ENCODE measurements around the gene PIP4P1. TPM values are rescaled to one million over a fixed set of nuclear protein-coding genes. Genes with fewer than 3 reads are reported as not detected.

The PIP4P1 gene
- total and polyA plus RNA-seq, 2 of the 8 experiments (the other 6 are each of a cell fraction or from before 2014, with no cell fraction given), result 29.5 to 60.0 TPM

DNA sequence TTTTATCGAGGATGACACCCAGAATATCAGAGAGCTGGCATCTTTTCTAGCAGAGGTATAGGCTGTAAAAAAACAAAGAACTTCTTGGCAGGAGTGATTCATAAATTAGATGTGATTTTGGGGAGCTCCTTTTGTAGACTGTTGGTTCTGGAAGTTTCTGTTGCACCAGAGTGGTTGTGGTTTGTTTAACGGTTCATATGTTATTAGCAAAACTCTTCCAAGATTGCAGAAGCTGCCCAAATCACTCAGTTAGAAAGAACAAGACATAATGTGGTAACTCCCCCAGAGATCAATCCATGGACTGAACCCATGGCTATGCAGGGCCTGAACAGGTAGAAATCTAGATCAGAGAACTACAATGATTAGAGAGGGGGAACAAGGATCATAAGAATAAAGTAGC lies 37.4 kb upstream of the PIP4P1 start:
- 0 out of 2 replicates have a peak overlapping the region, but pooled peaks have one; percentile 50 for H2BK12ac ChIP-seq (ENCODE audit: low read depth, low read length)
- no peaks in the 10 kb centered on the region for H3K79me2 ChIP-seq (ENCODE audit: control insufficient read depth in 1 of 2, insufficient read depth in 2 of 2, low read length in 2 of 2)
- no peak overlapping the region for H3K4me2 ChIP-seq (ENCODE audit: insufficient read depth in 1 of 2, low read depth in 2 of 2, low read length in 2 of 2)
- FAIRE-seq, result no peak
- 0 out of 2 replicates have a peak overlapping the region, but pooled peaks have one; percentile 46 for H2BK15ac ChIP-seq (ENCODE audit: low read length)
- no peaks in the 10 kb centered on the region for H3K36me3 ChIP-seq (ENCODE audit: control insufficient read depth in 2 of 4, insufficient read depth in 4 of 4, low read length in 3 of 4)
- H3K79me1 ChIP-seq (ENCODE audit: low read depth, low read length), result no peaks in the 10 kb centered on the region
- peaks cover 0 to 5% of the 10 kb centered on the region in 2 experiments; a peak in 2 of 4 replicates for H3K9me3 ChIP-seq (ENCODE audit: insufficient read depth in 2 of 2, low read depth in 1 of 2, low read length in 1 of 2)
- H4K5ac ChIP-seq (ENCODE audit: insufficient read length, low read depth, low read length), result no peak overlapping the region
- H3K23ac ChIP-seq (ENCODE audit: insufficient read length), result no peak overlapping the region
- no peak overlapping the region for H3K56ac ChIP-seq (replicated peaks; ENCODE audit: insufficient read length, low read depth, low read length)
- ChIA-PET POLR2A (ENCODE audit: partially characterized antibody) (interaction anchor here (0.8 to 2.9 kb wide), 4 partner anchors 11 to 43 kb away, joined by 3 to 13 read pairs (median 5); partner anchors contain the start of gene PNP), CTCF (ENCODE audit: partially characterized antibody) (interaction anchor here (0.8 to 2.4 kb wide), 2 partner anchors 12 to 108 kb away, joined by 3 to 14 read pairs; no protein-coding TSS in a partner anchor)
- peak overlapping the region in 1 of 4 experiments; percentile 6; a peak in 1 of 8 replicates for H3K4me3 ChIP-seq (ENCODE audit: extremely low read depth in 1 of 4, insufficient read depth in 2 of 4, low read depth in 3 of 4, low read length in 4 of 4)
- H3K23me2 ChIP-seq (ENCODE audit: low read depth, low read length), result no peaks in the 10 kb centered on the region; the same call in 1 of the 2 replicates
- H2BK5ac ChIP-seq (ENCODE audit: low read depth, low read length), result no peak overlapping the region
- H3K9ac ChIP-seq (replicated peaks in 1 of 4; ENCODE audit: extremely low read depth in 1 of 4, low read depth in 3 of 4, low read length in 3 of 4), result no peak overlapping the region
- WGBS, 2 experiments (ENCODE audit: extremely low coverage in 1 of 2, insufficient coverage in 1 of 2, insufficient read length in 1 of 2, insufficient replicate concordance in 2 of 2, low coverage in 1 of 2, low lambda C conversion rate in 2 of 2, missing lambda C conversion rate in 1 of 2), result 91% methylated on average over 2 of the region's 2 CpGs; no CpG with 5 or more reads in 1 of the 2 experiments
- H3K27ac ChIP-seq (ENCODE audit: low read depth, low read length), result no peak overlapping the region
- H3K27me3 ChIP-seq (replicated peaks in 1 of 4; ENCODE audit: control insufficient read depth in 3 of 4, extremely low read depth in 1 of 4, insufficient read depth in 3 of 4, low read length in 3 of 4), result no peaks in the 10 kb centered on the region
- peak overlapping the region; percentile 32; the same call in 1 of the 2 replicates for H3K18ac ChIP-seq (ENCODE audit: extremely low read depth, low read length)
- H4K20me1 ChIP-seq (replicated peaks in 1 of 2; ENCODE audit: control insufficient read depth in 1 of 2, insufficient read depth in 2 of 2, low read length in 2 of 2), result no peaks in the 10 kb centered on the region
- no peak for DNase-seq (ENCODE audit: low read depth in 1 of 2, low spot score in 2 of 2)
- peaks cover 0 to 8% (median 3%) of the 10 kb centered on the region in 4 experiments; a peak in 6 of 7 replicates for H3K4me1 ChIP-seq (replicated peaks in 1 of 4; ENCODE audit: control insufficient read depth in 3 of 4, insufficient read depth in 4 of 4, low read length in 3 of 4)
- no peak overlapping the region for H3K14ac ChIP-seq (ENCODE audit: insufficient read length)
- H2BK120ac ChIP-seq (replicated peaks; ENCODE audit: low read depth, low read length), result peak overlapping the region; percentile 9
- H2AFZ ChIP-seq (ENCODE audit: low read length), result peak overlapping the region; percentile 38; the same call in 1 of the 2 replicates
- H4K91ac ChIP-seq (replicated peaks; ENCODE audit: insufficient read length, low read length), result no peak overlapping the region
- H2AK5ac ChIP-seq (ENCODE audit: low read depth, low read length), result no peak overlapping the region
- no peak overlapping the region; the same call in 1 of the 2 replicates for H2BK20ac ChIP-seq (ENCODE audit: low read length)
- H3K4ac ChIP-seq (replicated peaks; ENCODE audit: insufficient read length, low read depth, low read length), result no peak overlapping the region
- H4K8ac ChIP-seq (ENCODE audit: extremely low read depth, insufficient read depth, low read length), result no peak overlapping the region; the same call in 1 of the 2 replicates
- TF ChIP-seq SRF (IDR thresholded peaks at IDR 0.05; ENCODE audit: low read depth, low read length), result no peak
- TF ChIP-seq, protein P1, sequence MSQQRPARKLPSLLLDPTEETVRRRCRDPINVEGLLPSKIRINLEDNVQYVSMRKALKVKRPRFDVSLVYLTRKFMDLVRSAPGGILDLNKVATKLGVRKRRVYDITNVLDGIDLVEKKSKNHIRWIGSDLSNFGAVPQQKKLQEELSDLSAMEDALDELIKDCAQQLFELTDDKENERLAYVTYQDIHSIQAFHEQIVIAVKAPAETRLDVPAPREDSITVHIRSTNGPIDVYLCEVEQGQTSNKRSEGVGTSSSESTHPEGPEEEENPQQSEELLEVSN (IDR thresholded peaks at IDR 0.05), result no peak
- TF ChIP-seq, protein P2, sequence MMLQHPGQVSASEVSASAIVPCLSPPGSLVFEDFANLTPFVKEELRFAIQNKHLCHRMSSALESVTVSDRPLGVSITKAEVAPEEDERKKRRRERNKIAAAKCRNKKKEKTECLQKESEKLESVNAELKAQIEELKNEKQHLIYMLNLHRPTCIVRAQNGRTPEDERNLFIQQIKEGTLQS (IDR thresholded peaks at IDR 0.05; ENCODE audit: insufficient read depth, low read depth, low read length), result no peak
- TF ChIP-seq KDM4A (IDR thresholded peaks at IDR 0.05; ENCODE audit: low read depth, low read length, severe bottlenecking), result no peak
- TF ChIP-seq, protein P3, sequence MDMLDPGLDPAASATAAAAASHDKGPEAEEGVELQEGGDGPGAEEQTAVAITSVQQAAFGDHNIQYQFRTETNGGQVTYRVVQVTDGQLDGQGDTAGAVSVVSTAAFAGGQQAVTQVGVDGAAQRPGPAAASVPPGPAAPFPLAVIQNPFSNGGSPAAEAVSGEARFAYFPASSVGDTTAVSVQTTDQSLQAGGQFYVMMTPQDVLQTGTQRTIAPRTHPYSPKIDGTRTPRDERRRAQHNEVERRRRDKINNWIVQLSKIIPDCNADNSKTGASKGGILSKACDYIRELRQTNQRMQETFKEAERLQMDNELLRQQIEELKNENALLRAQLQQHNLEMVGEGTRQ (IDR thresholded peaks at IDR 0.05; ENCODE audit: low read length), result no peak
- no peak for TF ChIP-seq TAF1 (IDR thresholded peaks at IDR 0.05; ENCODE audit: low read depth, low read length)
- TF ChIP-seq CHD2 (IDR thresholded peaks at IDR 0.05; ENCODE audit: low read length), result no peak
- TF ChIP-seq PHF8 (conservative IDR thresholded peaks at IDR 0.05; ENCODE audit: low read depth, low read length), result no peak
- no peak for TF ChIP-seq FOSL1 (IDR thresholded peaks at IDR 0.05; ENCODE audit: insufficient read depth, low read depth, low read length)
- TF ChIP-seq GABPA (IDR thresholded peaks at IDR 0.05; ENCODE audit: borderline replicate concordance, insufficient read depth, low read length), result no peak
